HepG2 (cell line): ENCODE results near the gene PSMD1. TPM values are rescaled to one million over a fixed set of nuclear protein-coding genes. Genes with fewer than 3 reads are reported as not detected.

ENCODE experiments used
- FIP1L1 ChIP-seq: fragments of 200-400 bp; formaldehyde crosslinking; IDR thresholded peaks from 2 replicates; pipeline ENCODE4 v1.6.1; 2018; ENCODE audit warnings: low read depth, mild to moderate bottlenecking, low read length, moderate library complexity, borderline replicate concordance; ENCODE audit not compliant: insufficient read depth
- KAT2B ChIP-seq: fragments of 150-350 bp; IDR thresholded peaks from 2 replicates; pipeline ENCODE4 v1.6.1; 2014; ENCODE audit warnings: low read depth, low read length, borderline replicate concordance
- MBNL3 ChIP-seq: fragments of 250-450 bp; sonication (Bioruptor Pico); conservative IDR thresholded peaks from 2 replicates; pipeline ENCODE4 v1.8.0; 2022; ENCODE audit warnings: mild to moderate bottlenecking, inconsistent platforms
- NCOA1 ChIP-seq: sonication (generic); formaldehyde crosslinking; IDR thresholded peaks from 2 replicates; pipeline ENCODE4 v1.9.0; 2021; ENCODE audit warnings: missing genetic modification reagents
- NONO ChIP-seq, 2 experiments: fragments of 450-650 bp in 1 of 2; sonication (generic) in 1 of 2; formaldehyde crosslinking in 1 of 2; IDR thresholded peaks in 1 of 2; conservative IDR thresholded peaks in 1 of 2; 2 replicates each; pipeline versions ENCODE4 v1.6.1 to v1.8.0; 2017 to 2022; ENCODE audit warnings: mild to moderate bottlenecking in 1 of 2, missing genetic modification reagents in 1 of 2, moderate library complexity in 1 of 2
- RELA ChIP-seq: sonication (generic); formaldehyde crosslinking; IDR thresholded peaks from 2 replicates; pipeline ENCODE4 v1.4.0; 2020; ENCODE audit warnings: missing genetic modification reagents
- SMAD9 ChIP-seq: sonication (generic); formaldehyde crosslinking; IDR thresholded peaks from 2 replicates; pipeline ENCODE4 v1.5.1; 2020; ENCODE audit warnings: mild to moderate bottlenecking, missing genetic modification reagents
- SRSF4 ChIP-seq: fragments of 200-400 bp; formaldehyde crosslinking; IDR thresholded peaks from one replicate; pipeline ENCODE4 v1.6.1; 2018; ENCODE audit warnings: mild to moderate bottlenecking, low read depth, low read length, moderate library complexity; ENCODE audit not compliant: poor library complexity, severe bottlenecking
- U2AF1 ChIP-seq: fragments of 200-400 bp; formaldehyde crosslinking; optimal IDR thresholded peaks from 2 replicates; pipeline ENCODE3; 2017; ENCODE audit warnings: mild to moderate bottlenecking, low read depth, low read length
- XRCC5 ChIP-seq: fragments of 200-400 bp; formaldehyde crosslinking; optimal IDR thresholded peaks from 2 replicates; pipeline ENCODE3; 2017; ENCODE audit warnings: mild to moderate bottlenecking, low read length
- ZBTB38 ChIP-seq: sonication (generic); formaldehyde crosslinking; IDR thresholded peaks from 2 replicates; pipeline ENCODE4 v1.5.1; 2020; ENCODE audit warnings: mild to moderate bottlenecking, missing genetic modification reagents
- ZNF263 ChIP-seq: sonication (generic); formaldehyde crosslinking; IDR thresholded peaks from 2 replicates; pipeline ENCODE4 v1.4.0; 2020; ENCODE audit warnings: missing genetic modification reagents
- ZNF569 ChIP-seq: sonication (generic); formaldehyde crosslinking; IDR thresholded peaks from 2 replicates; pipeline ENCODE4 v1.5.0; 2020; ENCODE audit warnings: mild to moderate bottlenecking, missing genetic modification reagents, moderate library complexity, borderline replicate concordance
- ZNF761 ChIP-seq: sonication (generic); formaldehyde crosslinking; conservative IDR thresholded peaks from 2 replicates; pipeline ENCODE4 v1.4.0; 2020; ENCODE audit warnings: mild to moderate bottlenecking, missing genetic modification reagents
- ZNF792 ChIP-seq: IDR thresholded peaks from 2 replicates; pipeline ENCODE4 v1.6.1; 2016
- polyA plus RNA-seq, 8 experiments: library from polyadenylated mRNA; depleted of rRNA in 3 of 8; stranded (reverse) in 7 of 8; unstranded in 1 of 8; fragments of >200 nt; fragmentation: Illumina TruSeq in 4 of 8; extraction: Trizol in 4 of 8; gene quantifications; 2 replicates each; pipeline versions ENCODE4 v1.2.1 to v1.2.3, GENCODE V29; 2011 to 2016; ENCODE audit warnings: low read depth in 4 of 8, missing spikeins in 1 of 8, mixed read lengths in 1 of 8; ENCODE audit not compliant: insufficient read depth in 1 of 8
- total RNA-seq, 5 experiments: library from RNA; depleted of rRNA; stranded (reverse); fragments of >200 nt; fragmentation: Illumina TruSeq; extraction: Trizol; gene quantifications; 2 replicates each; pipeline ENCODE4 v1.2.3, GENCODE V29; 2016; ENCODE audit warnings: low read depth in 1 of 5
- TF ChIP-seq, protein P1 (sequence below): sonication (generic); formaldehyde crosslinking; IDR thresholded peaks from 2 replicates; pipeline ENCODE4 v1.4.0; 2020; ENCODE audit warnings: missing genetic modification reagents
- TF ChIP-seq, protein P2 (sequence below): sonication (generic); formaldehyde crosslinking; IDR thresholded peaks from 2 replicates; pipeline ENCODE4 v1.5.0; 2020; ENCODE audit warnings: missing genetic modification reagents, mild to moderate bottlenecking, borderline replicate concordance
- TF ChIP-seq, protein P3 (sequence below): sonication (generic); formaldehyde crosslinking; IDR thresholded peaks from 2 replicates; pipeline ENCODE4 v1.8.0; 2022; ENCODE audit warnings: missing genetic modification reagents, mild to moderate bottlenecking, inconsistent platforms, borderline replicate concordance
- TF ChIP-seq, protein P4 (sequence below): IDR thresholded peaks from 2 replicates; pipeline ENCODE4 v1.6.1; 2012; ENCODE audit warnings: low read length, improper control_type of control experiment
- TF ChIP-seq, protein P5 (sequence below): IDR thresholded peaks from 2 replicates; pipeline ENCODE4 v1.6.1; 2016; ENCODE audit warnings: control low read depth

PSMD1 gene
- total and polyA plus RNA-seq, 2 of the 13 experiments (the other 11 are each of a cell fraction or from before 2014, with no cell fraction given) = 136 to 191 TPM

DNA sequence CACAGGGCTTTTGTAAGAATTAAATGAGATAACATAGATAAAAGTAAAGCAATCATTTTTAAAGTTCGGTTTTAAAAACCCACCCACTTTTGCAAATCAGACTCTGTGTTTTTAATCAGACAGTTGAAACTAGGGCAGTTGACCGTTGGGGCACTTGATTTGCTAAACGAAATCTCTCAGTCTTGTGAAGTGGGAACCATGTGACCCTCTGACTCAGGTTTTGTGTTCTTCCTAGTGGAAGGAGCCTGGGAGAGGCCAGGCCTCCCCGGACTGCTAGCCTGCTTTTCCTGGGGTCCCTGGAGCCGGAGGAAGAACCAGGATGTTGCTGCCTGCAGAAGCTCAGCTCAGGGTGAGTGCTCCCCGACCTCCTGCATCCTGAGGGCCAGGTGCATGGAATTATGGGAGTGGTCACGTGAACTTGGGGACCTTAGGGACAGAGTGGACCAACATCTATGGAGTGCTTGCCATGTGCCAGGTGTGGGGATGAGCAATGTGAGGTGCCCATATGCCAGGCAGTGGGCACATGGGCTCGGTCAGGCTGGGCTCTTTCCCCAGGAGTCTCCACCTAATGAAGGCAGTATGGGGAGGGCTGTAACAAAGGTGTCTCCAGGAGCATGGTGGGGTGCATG lies 15.5 kb upstream of the PSMD1 start (continued):
- TF ChIP-seq, protein P1, sequence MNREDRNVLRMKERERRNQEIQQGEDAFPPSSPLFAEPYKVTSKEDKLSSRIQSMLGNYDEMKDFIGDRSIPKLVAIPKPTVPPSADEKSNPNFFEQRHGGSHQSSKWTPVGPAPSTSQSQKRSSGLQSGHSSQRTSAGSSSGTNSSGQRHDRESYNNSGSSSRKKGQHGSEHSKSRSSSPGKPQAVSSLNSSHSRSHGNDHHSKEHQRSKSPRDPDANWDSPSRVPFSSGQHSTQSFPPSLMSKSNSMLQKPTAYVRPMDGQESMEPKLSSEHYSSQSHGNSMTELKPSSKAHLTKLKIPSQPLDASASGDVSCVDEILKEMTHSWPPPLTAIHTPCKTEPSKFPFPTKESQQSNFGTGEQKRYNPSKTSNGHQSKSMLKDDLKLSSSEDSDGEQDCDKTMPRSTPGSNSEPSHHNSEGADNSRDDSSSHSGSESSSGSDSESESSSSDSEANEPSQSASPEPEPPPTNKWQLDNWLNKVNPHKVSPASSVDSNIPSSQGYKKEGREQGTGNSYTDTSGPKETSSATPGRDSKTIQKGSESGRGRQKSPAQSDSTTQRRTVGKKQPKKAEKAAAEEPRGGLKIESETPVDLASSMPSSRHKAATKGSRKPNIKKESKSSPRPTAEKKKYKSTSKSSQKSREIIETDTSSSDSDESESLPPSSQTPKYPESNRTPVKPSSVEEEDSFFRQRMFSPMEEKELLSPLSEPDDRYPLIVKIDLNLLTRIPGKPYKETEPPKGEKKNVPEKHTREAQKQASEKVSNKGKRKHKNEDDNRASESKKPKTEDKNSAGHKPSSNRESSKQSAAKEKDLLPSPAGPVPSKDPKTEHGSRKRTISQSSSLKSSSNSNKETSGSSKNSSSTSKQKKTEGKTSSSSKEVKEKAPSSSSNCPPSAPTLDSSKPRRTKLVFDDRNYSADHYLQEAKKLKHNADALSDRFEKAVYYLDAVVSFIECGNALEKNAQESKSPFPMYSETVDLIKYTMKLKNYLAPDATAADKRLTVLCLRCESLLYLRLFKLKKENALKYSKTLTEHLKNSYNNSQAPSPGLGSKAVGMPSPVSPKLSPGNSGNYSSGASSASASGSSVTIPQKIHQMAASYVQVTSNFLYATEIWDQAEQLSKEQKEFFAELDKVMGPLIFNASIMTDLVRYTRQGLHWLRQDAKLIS (CRISPR knock-in tag) = no peak
- TF ChIP-seq ZNF263 (CRISPR knock-in tag) = peak; percentile 96
- TF ChIP-seq RELA (CRISPR knock-in tag) = no peak
- no peak for TF ChIP-seq SRSF4
- TF ChIP-seq NONO (IDR thresholded peaks at IDR 0.05) = no peak
- TF ChIP-seq NONO (CRISPR knock-in tag; conservative IDR thresholded peaks at IDR 0.05) = peak; percentile 68; the same call in 1 of the 2 replicates
- peak; percentile 55 for TF ChIP-seq XRCC5
- TF ChIP-seq MBNL3 = no peak
- no peak for TF ChIP-seq SMAD9
- no peak for TF ChIP-seq FIP1L1
- no peak for TF ChIP-seq ZNF569 (CRISPR knock-in tag)
- no peak for TF ChIP-seq U2AF1
- TF ChIP-seq KAT2B = no peak
- TF ChIP-seq, protein P2, sequence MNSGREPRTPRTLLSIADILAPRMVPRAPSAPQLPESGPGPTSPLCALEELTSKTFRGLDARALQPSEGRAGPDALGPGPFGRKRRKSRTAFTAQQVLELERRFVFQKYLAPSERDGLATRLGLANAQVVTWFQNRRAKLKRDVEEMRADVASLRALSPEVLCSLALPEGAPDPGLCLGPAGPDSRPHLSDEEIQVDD (CRISPR knock-in tag) = 0 out of 2 replicates have a peak, but pooled peaks have one; percentile 34
- TF ChIP-seq, protein P3, sequence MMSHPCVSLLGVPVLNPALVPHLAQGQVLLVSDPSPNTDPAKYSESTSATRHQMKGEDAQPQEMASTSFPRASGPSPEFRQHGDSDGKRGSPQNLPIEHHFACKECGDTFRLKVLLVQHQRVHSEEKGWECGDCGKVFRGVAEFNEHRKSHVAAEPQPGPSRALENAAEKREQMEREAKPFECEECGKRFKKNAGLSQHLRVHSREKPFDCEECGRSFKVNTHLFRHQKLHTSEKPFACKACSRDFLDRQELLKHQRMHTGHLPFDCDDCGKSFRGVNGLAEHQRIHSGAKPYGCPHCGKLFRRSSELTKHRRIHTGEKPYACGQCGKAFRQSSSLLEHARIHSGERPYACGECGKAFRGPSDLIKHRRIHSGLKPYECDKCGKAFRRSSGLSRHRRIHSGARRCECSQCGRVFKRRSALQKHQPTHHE (CRISPR knock-in tag) = no peak
- TF ChIP-seq NCOA1 (CRISPR knock-in tag) = no peak
- no peak for TF ChIP-seq ZNF792 (CRISPR knock-in tag)
- no peak for TF ChIP-seq ZBTB38
- TF ChIP-seq, protein P4, sequence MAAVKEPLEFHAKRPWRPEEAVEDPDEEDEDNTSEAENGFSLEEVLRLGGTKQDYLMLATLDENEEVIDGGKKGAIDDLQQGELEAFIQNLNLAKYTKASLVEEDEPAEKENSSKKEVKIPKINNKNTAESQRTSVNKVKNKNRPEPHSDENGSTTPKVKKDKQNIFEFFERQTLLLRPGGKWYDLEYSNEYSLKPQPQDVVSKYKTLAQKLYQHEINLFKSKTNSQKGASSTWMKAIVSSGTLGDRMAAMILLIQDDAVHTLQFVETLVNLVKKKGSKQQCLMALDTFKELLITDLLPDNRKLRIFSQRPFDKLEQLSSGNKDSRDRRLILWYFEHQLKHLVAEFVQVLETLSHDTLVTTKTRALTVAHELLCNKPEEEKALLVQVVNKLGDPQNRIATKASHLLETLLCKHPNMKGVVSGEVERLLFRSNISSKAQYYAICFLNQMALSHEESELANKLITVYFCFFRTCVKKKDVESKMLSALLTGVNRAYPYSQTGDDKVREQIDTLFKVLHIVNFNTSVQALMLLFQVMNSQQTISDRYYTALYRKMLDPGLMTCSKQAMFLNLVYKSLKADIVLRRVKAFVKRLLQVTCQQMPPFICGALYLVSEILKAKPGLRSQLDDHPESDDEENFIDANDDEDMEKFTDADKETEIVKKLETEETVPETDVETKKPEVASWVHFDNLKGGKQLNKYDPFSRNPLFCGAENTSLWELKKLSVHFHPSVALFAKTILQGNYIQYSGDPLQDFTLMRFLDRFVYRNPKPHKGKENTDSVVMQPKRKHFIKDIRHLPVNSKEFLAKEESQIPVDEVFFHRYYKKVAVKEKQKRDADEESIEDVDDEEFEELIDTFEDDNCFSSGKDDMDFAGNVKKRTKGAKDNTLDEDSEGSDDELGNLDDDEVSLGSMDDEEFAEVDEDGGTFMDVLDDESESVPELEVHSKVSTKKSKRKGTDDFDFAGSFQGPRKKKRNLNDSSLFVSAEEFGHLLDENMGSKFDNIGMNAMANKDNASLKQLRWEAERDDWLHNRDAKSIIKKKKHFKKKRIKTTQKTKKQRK = no peak
- no peak for TF ChIP-seq ZNF761
- TF ChIP-seq, protein P5, sequence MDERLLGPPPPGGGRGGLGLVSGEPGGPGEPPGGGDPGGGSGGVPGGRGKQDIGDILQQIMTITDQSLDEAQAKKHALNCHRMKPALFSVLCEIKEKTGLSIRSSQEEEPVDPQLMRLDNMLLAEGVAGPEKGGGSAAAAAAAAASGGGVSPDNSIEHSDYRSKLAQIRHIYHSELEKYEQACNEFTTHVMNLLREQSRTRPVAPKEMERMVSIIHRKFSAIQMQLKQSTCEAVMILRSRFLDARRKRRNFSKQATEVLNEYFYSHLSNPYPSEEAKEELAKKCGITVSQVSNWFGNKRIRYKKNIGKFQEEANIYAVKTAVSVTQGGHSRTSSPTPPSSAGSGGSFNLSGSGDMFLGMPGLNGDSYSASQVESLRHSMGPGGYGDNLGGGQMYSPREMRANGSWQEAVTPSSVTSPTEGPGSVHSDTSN (CRISPR knock-in tag) = no peak
